ENCODE measurements around the gene RAD50.

Gene RAD50

DNA sequence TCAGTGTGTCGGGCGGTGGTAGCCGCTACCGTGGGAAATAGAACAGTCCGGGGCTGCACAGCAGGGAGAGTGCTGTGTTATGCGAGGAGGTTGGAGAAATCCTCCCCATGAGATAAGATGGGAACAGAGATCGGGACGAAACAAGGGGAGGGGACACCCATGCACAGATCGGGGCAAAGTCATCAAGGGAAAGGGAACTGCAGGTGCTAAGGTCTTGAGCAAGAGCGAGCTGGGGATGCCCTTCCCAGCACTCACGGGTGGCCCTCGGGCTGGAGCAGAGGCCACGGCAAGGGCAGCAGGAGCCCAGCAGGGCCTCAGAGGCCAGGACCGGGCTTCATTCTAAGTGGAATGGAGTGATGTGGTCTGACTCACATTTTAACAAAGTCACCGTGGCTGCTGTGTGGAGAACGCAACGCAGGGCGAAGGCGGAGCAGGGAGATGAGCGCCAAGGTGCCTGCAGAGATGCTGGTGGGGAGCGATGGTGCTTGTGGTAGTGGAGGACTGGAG is 108.8 kb downstream of the RAD50 start:
- H3K27ac ChIP-seq: no peak overlapping the region
- no peaks in the 10 kb centered on the region for H3K27me3 ChIP-seq
- H3K9me3 ChIP-seq: no peaks in the 10 kb centered on the region
- no peak overlapping the region for H3K4me3 ChIP-seq (ENCODE audit: low read depth in 1 of 2, low read length in 1 of 2)
- TF ChIP-seq, protein P1, sequence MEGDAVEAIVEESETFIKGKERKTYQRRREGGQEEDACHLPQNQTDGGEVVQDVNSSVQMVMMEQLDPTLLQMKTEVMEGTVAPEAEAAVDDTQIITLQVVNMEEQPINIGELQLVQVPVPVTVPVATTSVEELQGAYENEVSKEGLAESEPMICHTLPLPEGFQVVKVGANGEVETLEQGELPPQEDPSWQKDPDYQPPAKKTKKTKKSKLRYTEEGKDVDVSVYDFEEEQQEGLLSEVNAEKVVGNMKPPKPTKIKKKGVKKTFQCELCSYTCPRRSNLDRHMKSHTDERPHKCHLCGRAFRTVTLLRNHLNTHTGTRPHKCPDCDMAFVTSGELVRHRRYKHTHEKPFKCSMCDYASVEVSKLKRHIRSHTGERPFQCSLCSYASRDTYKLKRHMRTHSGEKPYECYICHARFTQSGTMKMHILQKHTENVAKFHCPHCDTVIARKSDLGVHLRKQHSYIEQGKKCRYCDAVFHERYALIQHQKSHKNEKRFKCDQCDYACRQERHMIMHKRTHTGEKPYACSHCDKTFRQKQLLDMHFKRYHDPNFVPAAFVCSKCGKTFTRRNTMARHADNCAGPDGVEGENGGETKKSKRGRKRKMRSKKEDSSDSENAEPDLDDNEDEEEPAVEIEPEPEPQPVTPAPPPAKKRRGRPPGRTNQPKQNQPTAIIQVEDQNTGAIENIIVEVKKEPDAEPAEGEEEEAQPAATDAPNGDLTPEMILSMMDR (IDR thresholded peaks at IDR 0.05): no peak
- H3K36me3 ChIP-seq: no peaks in the 10 kb centered on the region
- no peaks in the 10 kb centered on the region for H3K4me1 ChIP-seq (ENCODE audit: control insufficient read depth in 1 of 2, insufficient read depth in 1 of 2, low read depth in 1 of 2, low read length in 1 of 2)

DNA sequence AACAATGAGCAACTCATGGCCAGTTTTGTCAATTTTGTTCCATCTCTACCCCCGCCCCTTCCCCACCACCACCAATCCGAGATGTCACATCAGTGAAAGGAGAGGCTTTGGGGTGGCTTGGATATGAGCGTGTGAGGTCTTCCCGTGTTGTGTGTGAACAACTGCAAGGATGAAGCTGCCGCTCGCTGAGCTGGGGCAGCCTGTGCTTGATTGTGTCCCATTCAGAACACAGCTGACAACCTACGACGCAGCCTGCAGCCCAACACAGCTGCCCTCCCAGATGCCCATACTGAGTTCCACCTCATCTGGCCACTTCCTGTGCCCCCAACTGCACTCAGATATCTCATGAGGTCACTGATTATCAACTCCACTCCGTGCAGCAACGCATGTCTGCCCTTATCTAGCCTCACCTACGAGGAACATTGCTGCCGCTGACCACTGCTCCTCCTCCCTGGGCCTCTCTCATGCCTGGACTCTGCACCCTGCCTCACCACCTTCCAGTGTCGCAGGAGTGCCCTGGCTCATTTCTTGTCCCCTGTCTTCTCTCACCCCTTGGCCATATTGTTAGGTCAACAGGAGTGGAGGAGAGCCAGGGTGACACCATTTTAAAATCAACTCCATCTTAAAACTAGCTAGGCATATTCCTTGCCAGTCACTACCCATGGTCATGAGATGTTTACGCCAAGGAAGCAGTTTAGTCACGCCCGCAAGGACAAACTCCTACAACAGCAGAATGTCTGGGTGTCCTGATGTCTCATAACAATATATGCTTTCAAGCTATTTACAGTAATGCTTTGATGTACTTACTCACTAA is 109.7 kb downstream of the RAD50 start:
- Histone ChIP-seq H3K4me3 (ENCODE audit: low read depth in 1 of 2, low read length in 1 of 2) (no peak overlapping the region), H3K9me3 (no peaks in the 10 kb centered on the region)
- TF ChIP-seq, protein P1 (IDR thresholded peaks at IDR 0.05): no peak

DNA sequence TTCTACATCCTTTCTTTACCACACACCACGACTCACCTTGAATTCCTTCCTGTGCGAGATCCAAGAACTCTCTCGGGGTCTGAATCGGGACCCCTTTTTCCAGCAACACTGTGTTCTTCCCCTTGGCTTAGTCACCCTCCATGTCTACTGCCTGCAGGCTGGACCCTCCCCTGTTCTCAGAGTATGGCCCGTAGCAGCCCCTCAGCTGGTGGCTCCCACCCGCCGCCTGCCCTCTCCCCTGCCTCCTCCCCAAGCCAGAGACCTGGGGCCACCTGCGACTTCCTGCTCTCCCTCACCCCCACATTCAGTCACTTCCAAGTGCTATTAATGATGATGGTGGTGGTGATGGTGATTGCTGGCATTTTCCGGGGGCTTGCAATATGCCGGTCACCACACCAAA is 110.5 kb downstream of the RAD50 start:
- Histone ChIP-seq H3K36me3 (no peaks in the 10 kb centered on the region), H3K27ac (no peak overlapping the region), H3K9me3 (no peaks in the 10 kb centered on the region), H3K27me3 (no peaks in the 10 kb centered on the region), H3K4me1 (ENCODE audit: control insufficient read depth in 1 of 2, insufficient read depth in 1 of 2, low read depth in 1 of 2, low read length in 1 of 2) (no peaks in the 10 kb centered on the region), H3K4me3 (ENCODE audit: low read depth in 1 of 2, low read length in 1 of 2) (no peak overlapping the region)
- TF ChIP-seq, protein P1 (IDR thresholded peaks at IDR 0.05): no peak

More for the DNA sequence above, 109.7 kb downstream of the RAD50 start:
- Histone ChIP-seq H3K4me1 (ENCODE audit: control insufficient read depth in 1 of 2, insufficient read depth in 1 of 2, low read depth in 1 of 2, low read length in 1 of 2) (no peaks in the 10 kb centered on the region), H3K27ac (no peak overlapping the region), H3K27me3 (no peaks in the 10 kb centered on the region), H3K36me3 (no peaks in the 10 kb centered on the region)

DNA sequence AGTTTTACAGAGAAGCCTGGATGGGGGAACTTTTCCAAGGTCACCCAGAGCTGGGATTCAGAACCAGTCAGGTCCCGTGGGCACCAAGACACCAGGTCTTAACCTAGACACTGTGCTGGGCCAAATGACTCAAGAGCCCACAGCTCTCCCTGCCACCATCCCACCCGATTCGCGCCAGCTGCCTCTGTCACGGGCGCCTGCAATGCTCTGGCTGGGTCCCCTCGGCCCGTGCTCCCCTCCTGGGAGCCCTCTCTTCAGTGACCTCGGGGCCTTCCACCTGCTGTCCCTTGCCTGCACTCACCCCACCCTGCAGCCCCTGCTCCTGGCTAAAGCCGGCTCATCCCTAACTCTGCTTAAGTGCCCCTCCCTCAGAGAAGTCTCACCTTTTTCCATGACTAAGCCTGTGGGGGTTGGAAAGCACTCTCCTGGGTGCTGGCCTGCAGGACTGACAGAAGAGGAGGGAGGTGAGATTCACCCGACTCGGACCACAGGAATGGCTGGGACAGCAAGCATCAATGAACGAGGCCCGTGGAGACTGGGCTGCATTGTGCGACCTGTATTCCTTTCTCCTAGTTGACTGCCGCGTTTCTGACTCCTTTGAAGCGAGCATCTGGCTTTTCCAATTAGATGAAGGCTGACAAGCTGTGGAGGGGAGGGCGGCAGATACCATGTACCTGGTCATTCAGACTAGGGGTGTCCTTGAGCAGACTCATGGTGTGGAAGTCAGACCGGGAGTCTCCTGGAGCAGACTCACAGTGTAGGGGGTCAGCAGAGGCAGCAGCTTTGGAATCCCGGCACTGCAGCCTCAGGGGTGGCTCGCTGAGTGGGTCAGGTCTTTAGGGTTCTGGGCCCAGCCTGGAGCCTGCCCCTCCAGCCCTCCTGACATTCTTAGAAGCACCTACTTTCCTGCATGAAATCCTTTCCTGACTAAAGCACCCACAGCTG is 111.3 kb downstream of the RAD50 start:
- H3K4me3 ChIP-seq (ENCODE audit: low read depth in 1 of 2, low read length in 1 of 2): no peak overlapping the region
- H3K36me3 ChIP-seq: no peaks in the 10 kb centered on the region
- no peaks in the 10 kb centered on the region for H3K9me3 ChIP-seq
- TF ChIP-seq, protein P1 (IDR thresholded peaks at IDR 0.05): no peak
- H3K27me3 ChIP-seq: no peaks in the 10 kb centered on the region
- no peak overlapping the region for H3K27ac ChIP-seq
- no peaks in the 10 kb centered on the region for H3K4me1 ChIP-seq (ENCODE audit: control insufficient read depth in 1 of 2, insufficient read depth in 1 of 2, low read depth in 1 of 2, low read length in 1 of 2)

DNA sequence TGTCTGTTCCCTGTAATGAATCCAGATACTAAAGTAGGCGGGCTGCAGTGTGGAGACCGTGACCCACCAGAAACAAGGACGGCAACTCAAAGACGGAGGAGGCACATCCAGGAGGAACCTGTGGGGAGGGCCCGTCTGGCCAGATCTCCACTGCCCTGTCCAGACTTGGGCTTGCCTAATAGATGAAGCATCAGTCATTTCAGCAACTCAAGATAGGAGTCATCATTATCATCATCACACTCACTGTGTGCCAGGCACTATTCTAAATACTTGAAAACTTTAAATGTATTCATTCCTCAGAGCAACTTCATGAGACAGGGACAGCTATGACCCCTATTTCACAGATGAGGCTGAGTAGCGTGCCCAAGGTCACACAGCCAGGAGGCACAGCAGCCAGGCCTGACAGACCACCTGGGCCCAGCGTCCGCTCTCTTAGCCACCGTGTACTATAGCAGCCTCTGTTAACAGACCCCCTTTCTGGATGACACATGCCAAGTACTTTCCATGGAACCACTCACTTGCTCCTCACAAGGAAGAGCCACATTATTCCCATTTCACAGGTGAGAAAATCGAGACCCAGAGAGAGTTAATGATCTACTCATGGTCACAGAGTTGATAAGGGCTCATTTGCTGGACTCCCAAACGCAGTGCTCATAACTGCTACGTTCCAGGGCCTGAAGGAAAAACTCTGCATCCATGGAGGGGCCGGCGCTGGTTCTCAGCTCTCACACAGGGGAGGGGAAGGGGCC is 112.1 kb downstream of the RAD50 start:
- H3K9me3 ChIP-seq: no peaks in the 10 kb centered on the region
- H3K4me1 ChIP-seq (ENCODE audit: control insufficient read depth in 1 of 2, insufficient read depth in 1 of 2, low read depth in 1 of 2, low read length in 1 of 2): no peaks in the 10 kb centered on the region
- H3K4me3 ChIP-seq (ENCODE audit: low read depth in 1 of 2, low read length in 1 of 2): no peak overlapping the region
- TF ChIP-seq, protein P1 (IDR thresholded peaks at IDR 0.05): no peak
- H3K27me3 ChIP-seq: no peaks in the 10 kb centered on the region
- H3K27ac ChIP-seq: no peak overlapping the region
- H3K36me3 ChIP-seq: no peaks in the 10 kb centered on the region

Measured in neutrophil (primary cell).